GM13976 (cell line): ENCODE data around the gene SOX5.

ENCODE experiments used
- DNase-seq: peaks from one replicate; pipeline ENCODE4 v3.0.0; 2012; ENCODE audit warnings: low spot score
- CTCF ChIP-seq: IDR thresholded peaks from 2 replicates; pipeline ENCODE4 v1.5.1; 2012; ENCODE audit warnings: borderline replicate concordance, mild to moderate bottlenecking; ENCODE audit not compliant: insufficient read depth; ENCODE audit errors: extremely low read depth, missing control alignments, control extremely low read depth
- in situ Hi-C: fragments of 300-500 bp; cut with MboI; formaldehyde crosslinking; loops from one replicate; pipeline ENCODE4 v1.12.0; 2022; ENCODE audit warnings: low sequenced_read_pairs, mixed read lengths, inconsistent platforms; ENCODE audit not compliant: unreplicated experiment

SOX5 gene

DNA sequence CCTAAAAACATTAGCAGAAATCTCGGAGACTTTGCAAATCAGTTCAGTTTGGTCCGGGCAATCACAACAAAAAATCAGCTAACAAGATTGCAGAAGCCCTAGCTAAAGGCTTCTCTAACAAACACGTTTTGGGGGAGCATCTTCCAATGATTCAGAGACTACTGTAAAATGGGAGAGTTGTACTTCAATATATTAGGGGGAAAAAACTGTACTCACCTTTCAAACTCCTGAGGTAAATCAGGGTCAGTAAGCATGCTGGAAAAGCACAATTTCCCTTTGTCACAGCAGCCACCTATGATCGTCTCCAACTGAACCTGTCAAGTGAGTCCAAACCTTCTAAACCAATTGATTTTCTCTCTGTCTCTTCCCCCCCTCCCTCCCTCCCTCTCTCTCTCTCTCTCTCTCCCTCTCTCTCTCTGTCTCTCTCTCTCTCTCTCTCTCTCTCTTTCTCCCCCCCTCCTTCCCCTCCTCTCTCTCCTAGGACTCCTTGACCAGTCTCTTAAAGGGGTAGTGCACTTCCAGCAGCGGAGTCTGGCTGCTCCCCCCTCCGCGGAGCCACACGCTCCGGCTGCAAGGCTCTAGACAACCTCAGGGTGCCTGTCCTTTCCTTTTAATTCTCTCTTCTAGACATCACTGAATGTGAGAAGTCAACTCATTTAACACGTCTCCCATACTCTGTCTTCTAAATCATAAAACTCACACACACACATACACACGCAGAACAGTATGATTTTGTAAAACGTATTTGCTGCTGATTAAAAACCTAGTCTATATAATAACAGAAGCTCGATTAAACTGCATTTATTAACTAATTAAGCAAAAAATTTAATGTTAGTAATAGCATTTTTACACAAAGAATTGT is at the start of gene SOX5:
SOX5 (minus strand) TSS at position 323 of the 862 bp plus-strand sequence; CDS start at position 254, 69 bp downstream.
- in situ Hi-C loops = no loop called here
- DNase-seq = no peak

DNA sequence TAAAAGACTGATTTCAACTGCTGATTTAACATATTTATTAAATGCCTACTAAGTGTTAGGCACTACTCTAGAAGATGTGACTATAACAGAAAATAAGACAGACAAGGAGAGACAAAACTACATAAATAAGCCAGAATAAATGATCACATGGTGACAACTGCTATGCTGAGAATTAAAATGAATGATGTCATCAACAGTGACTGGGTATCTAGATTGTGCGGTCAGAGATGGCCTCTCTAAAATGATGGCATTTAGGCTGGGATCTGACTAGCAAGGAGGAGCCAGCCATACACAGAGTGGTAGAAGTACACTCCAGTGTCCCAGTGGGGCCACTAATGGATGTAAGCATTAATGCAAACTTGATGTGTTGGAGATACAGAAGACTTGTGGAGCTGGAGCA is 37.6 kb upstream of the SOX5 start:
- no peak for DNase-seq
- in situ Hi-C loops = no loop called here
- no peak for TF ChIP-seq CTCF

More for the DNA sequence above, at the start of gene SOX5:
- TF ChIP-seq CTCF = no peak

GRCh38 chr12:23980826-23981225 is 31.4 kb upstream of the SOX5 start:
- DNase-seq = no peak
- in situ Hi-C loops = no loop called here
- TF ChIP-seq CTCF = no peak

DNA sequence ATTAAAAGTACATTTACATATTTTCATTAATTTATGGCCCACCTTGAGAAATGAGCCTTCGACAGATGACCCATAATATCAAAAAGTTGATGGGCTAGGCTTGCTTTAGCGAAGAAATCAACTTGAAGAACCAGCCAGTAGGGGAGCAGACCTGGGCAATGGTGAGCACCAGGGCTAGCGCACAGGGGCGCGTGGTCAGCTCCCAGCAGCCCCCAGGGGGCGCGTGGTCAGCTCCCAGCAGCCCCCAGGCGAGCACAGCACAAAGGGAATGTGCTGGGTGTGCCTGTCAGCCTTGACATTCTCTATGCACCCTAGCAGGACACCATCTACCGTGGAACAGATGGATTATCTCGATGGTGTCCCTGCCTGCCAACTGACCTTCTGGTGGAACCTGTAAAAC is 15.3 kb upstream of the SOX5 start:
- in situ Hi-C loops = no loop called here

GRCh38 chr12:23959826-23960225 is 10.4 kb upstream of the SOX5 start:
- in situ Hi-C loops = no loop called here
- DNase-seq = no peak
- TF ChIP-seq CTCF = no peak

More for the DNA sequence above, 15.3 kb upstream of the SOX5 start:
- DNase-seq = no peak
- no peak for TF ChIP-seq CTCF

DNA sequence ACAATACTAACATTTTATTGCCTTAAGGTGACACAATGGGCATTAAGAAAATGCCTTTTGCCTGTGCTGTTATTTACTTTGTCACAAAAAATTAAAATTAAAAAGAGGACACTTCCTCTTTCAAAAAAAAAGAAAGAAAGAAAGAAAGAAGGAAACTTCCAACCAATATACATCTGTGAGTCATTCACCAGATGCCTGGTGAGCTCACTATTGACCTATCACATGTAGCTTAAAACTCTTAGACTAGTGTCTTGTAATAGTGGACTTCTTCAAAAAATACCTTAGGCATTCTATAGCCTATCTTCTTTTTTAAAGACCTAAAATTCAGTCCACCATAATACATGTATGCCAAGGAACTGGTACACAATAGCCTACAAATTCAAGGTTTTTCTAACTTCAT is 4.9 kb upstream of the SOX5 start:
- in situ Hi-C loops = no loop called here
- TF ChIP-seq CTCF = no peak
- DNase-seq = no peak
